Parathyroid adenoma (tissue), 2 donors: ENCODE data around the gene PPP1R1A.

Experiments used
- H2AFZ ChIP-seq: fragments of 300-600 bp; sonication (generic); one replicate; pipeline ENCODE4 v1.7.0; 2017; ENCODE audit warnings: antibody characterized with exemption, mild to moderate bottlenecking
- H3K27ac ChIP-seq: fragments of 300-600 bp; sonication (generic); one replicate; pipeline ENCODE4 v1.7.0; 2017
- H3K27me3 ChIP-seq: fragments of 300-600 bp; sonication (generic); one replicate; pipeline ENCODE4 v1.7.0; 2017; ENCODE audit warnings: low read length; ENCODE audit not compliant: control insufficient read depth, insufficient read depth
- H3K36me3 ChIP-seq: fragments of 300-600 bp; sonication (generic); one replicate; pipeline ENCODE4 v1.7.0; 2017; ENCODE audit warnings: low read length; ENCODE audit not compliant: control insufficient read depth, insufficient read depth
- H3K4me1 ChIP-seq: fragments of 300-600 bp; sonication (generic); one replicate; pipeline ENCODE4 v1.7.0; 2017; ENCODE audit warnings: control low read depth
- H3K4me2 ChIP-seq: fragments of 300-600 bp; sonication (generic); one replicate; pipeline ENCODE4 v1.7.0; 2017; ENCODE audit warnings: low read length
- H3K4me3 ChIP-seq: fragments of 300-600 bp; sonication (generic); one replicate; pipeline ENCODE4 v1.7.0; 2017; ENCODE audit warnings: low read depth, low read length
- H3K79me2 ChIP-seq: fragments of 300-600 bp; sonication (generic); one replicate; pipeline ENCODE4 v1.7.0; 2017; ENCODE audit warnings: control low read depth
- H3K9ac ChIP-seq: fragments of 300-600 bp; sonication (generic); one replicate; pipeline ENCODE4 v1.7.0; 2017; ENCODE audit warnings: mild to moderate bottlenecking
- H3K9me3 ChIP-seq: fragments of 300-600 bp; sonication (generic); one replicate; pipeline ENCODE4 v1.7.0; 2017; ENCODE audit warnings: low read length; ENCODE audit not compliant: control insufficient read depth
- TF ChIP-seq, protein P1 (sequence below): fragments of 300-600 bp; sonication (generic); IDR thresholded peaks from one replicate; pipeline ENCODE4 v1.7.0; 2017; ENCODE audit warnings: antibody characterized with exemption, mild to moderate bottlenecking
- donor health status: primary hyperparathyroidism.

PPP1R1A gene

GRCh38 chr12:54587315-54587873 lies 1.1 kb downstream of the PPP1R1A start:
- Histone ChIP-seq H3K27ac (no peak overlapping the region), H3K4me2 (peak overlapping the region; percentile 81), H3K9ac (no peak overlapping the region), H3K9me3 (no peaks in the 10 kb centered on the region), H3K79me2 (no peaks in the 10 kb centered on the region), H2AFZ (peak overlapping the region; percentile 77), H3K36me3 (no peaks in the 10 kb centered on the region), H3K4me1 (peaks cover 48% of the 10 kb centered on the region), H3K4me3 (no peak overlapping the region), H3K27me3 (no peaks in the 10 kb centered on the region)
- TF ChIP-seq, protein P1, sequence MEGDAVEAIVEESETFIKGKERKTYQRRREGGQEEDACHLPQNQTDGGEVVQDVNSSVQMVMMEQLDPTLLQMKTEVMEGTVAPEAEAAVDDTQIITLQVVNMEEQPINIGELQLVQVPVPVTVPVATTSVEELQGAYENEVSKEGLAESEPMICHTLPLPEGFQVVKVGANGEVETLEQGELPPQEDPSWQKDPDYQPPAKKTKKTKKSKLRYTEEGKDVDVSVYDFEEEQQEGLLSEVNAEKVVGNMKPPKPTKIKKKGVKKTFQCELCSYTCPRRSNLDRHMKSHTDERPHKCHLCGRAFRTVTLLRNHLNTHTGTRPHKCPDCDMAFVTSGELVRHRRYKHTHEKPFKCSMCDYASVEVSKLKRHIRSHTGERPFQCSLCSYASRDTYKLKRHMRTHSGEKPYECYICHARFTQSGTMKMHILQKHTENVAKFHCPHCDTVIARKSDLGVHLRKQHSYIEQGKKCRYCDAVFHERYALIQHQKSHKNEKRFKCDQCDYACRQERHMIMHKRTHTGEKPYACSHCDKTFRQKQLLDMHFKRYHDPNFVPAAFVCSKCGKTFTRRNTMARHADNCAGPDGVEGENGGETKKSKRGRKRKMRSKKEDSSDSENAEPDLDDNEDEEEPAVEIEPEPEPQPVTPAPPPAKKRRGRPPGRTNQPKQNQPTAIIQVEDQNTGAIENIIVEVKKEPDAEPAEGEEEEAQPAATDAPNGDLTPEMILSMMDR, result no peak

DNA sequence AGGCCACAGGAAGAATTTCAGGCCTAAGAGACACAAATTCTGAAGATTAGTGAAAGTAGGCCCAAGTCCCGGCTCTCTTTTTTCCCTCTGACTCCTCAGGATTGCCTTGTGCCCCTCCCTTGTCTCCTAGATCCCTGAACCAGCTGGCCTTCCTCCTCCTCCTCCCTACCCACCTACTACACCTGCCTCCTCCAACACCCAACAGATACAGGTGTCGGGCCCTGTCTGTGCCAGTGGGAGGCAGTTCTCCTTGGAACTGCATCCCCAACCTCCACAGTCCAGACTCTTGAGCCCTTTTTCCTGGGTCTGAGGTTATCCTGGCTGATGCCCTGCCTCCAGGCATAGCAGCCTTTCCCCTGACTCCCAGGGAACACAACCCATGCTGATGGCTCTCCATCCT lies 1.8 kb downstream of the PPP1R1A start:
- H3K4me1 ChIP-seq, result peaks cover 40% of the 10 kb centered on the region
- H3K9ac ChIP-seq, result no peak overlapping the region
- no peaks in the 10 kb centered on the region for H3K27me3 ChIP-seq
- TF ChIP-seq, protein P1, result no peak
- no peak overlapping the region for H3K27ac ChIP-seq
- H3K9me3 ChIP-seq, result no peaks in the 10 kb centered on the region
- no peak overlapping the region for H3K4me2 ChIP-seq
- no peak overlapping the region for H3K4me3 ChIP-seq
- H3K36me3 ChIP-seq, result no peaks in the 10 kb centered on the region
- no peak overlapping the region for H2AFZ ChIP-seq
- H3K79me2 ChIP-seq, result no peaks in the 10 kb centered on the region

- H3K4me3 ChIP-seq, result no peak overlapping the region
- no peak overlapping the region for H3K9ac ChIP-seq
- peaks cover 26% of the 10 kb centered on the region for H3K4me1 ChIP-seq
- no peaks in the 10 kb centered on the region for H3K36me3 ChIP-seq
- no peak overlapping the region for H3K4me2 ChIP-seq
- H2AFZ ChIP-seq, result no peak overlapping the region
- H3K9me3 ChIP-seq, result no peaks in the 10 kb centered on the region
- no peaks in the 10 kb centered on the region for H3K27me3 ChIP-seq
- no peak overlapping the region for H3K27ac ChIP-seq
- TF ChIP-seq, protein P1, result no peak
- H3K79me2 ChIP-seq, result no peaks in the 10 kb centered on the region
Observed at GRCh38 chr12:54585243-54585642, 3.2 kb downstream of the PPP1R1A start.

- no peak overlapping the region for H3K4me2 ChIP-seq
- no peak overlapping the region for H3K27ac ChIP-seq
- TF ChIP-seq, protein P1, result no peak
- H3K79me2 ChIP-seq, result no peaks in the 10 kb centered on the region
- H3K4me3 ChIP-seq, result no peak overlapping the region
- no peaks in the 10 kb centered on the region for H3K36me3 ChIP-seq
- no peaks in the 10 kb centered on the region for H3K9me3 ChIP-seq
- peaks cover 16% of the 10 kb centered on the region for H3K4me1 ChIP-seq
- no peak overlapping the region for H2AFZ ChIP-seq
- no peaks in the 10 kb centered on the region for H3K27me3 ChIP-seq
- H3K9ac ChIP-seq, result no peak overlapping the region
Observed at GRCh38 chr12:54584128-54584527, 4.3 kb downstream of the PPP1R1A start.

DNA sequence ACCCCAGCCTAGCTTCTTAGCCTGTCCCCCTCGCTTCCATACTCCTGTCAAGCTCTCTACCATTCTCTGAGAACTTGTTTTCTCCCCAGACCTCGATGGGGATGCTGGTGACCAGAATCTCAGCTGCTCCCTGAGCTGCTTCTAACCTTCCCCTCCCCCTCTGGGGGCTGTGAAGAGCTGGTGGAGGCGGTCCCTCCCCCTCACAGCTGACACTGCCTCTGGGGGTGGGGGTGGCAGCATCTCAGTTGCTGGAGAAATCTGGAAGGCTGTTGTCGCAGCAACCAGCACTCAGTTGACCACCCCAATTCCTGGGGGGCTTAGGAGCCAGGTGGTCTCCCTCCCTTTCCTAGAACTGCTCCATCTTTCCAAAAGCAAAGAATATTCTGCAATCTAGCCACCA lies 4.7 kb downstream of the PPP1R1A start:
- Histone ChIP-seq H3K27ac (no peak overlapping the region), H3K9me3 (no peaks in the 10 kb centered on the region), H3K27me3 (no peaks in the 10 kb centered on the region), H3K4me1 (peaks cover 12% of the 10 kb centered on the region), H3K9ac (no peak overlapping the region), H2AFZ (no peak overlapping the region), H3K4me2 (no peak overlapping the region), H3K36me3 (no peaks in the 10 kb centered on the region), H3K79me2 (no peaks in the 10 kb centered on the region), H3K4me3 (no peak overlapping the region)
- TF ChIP-seq, protein P1, result no peak
